Measurements from ENCODE around the gene IGFBP6. TPM values are rescaled to one million over a fixed set of nuclear protein-coding genes. Genes with fewer than 3 reads are reported as not detected.

The IGFBP6 gene
- total RNA-seq, 3 donors from 2014 or later (not counting 1 experiment from before 2014, with no cell fraction given): 0.61 TPM; not detected in 2

GRCh38 chr12:53051881-53052412 lies 45.5 kb upstream of the IGFBP6 start:
- Histone ChIP-seq H3K36me3 (ENCODE audit: control insufficient read depth, insufficient read depth, low read length) (no peaks in the 10 kb centered on the region), H3K9me3 (ENCODE audit: control insufficient read depth, insufficient read depth, low read length) (no peaks in the 10 kb centered on the region), H3K27ac (ENCODE audit: low read length) (no peak overlapping the region), H3K4me3 (ENCODE audit: low read length) (no peak overlapping the region), H3K27me3 (ENCODE audit: control insufficient read depth, insufficient read depth, low read length) (no peaks in the 10 kb centered on the region), H3K4me1 (ENCODE audit: control insufficient read depth, insufficient read depth, low read length) (peaks cover 32% of the 10 kb centered on the region)
- no peaks in the 10 kb centered on the region for H3K36me3 Mint-ChIP-seq
- intact Hi-C loops (cut with micrococcal nuclease): no loop called here
- no peak overlapping the region for H3K4me3 Mint-ChIP-seq
- DNase-seq (no peak), ATAC-seq (no peak)
- H3K27ac Mint-ChIP-seq: peak overlapping the region in 1 of 2 donors; percentile 15
- 89% methylated on average over 7 of the region's 7 CpGs for WGBS (ENCODE audit: insufficient coverage)
- peaks cover 19 to 21% of the 10 kb centered on the region in 2 donors for H3K4me1 Mint-ChIP-seq
- no peaks in the 10 kb centered on the region for H3K9me3 Mint-ChIP-seq
- TF ChIP-seq CTCF (IDR thresholded peaks at IDR 0.05): no peak
- no peaks in the 10 kb centered on the region for H3K27me3 Mint-ChIP-seq (ENCODE audit: low read depth in 2 of 2)

GRCh38 chr12:53052419-53053217 lies 44.8 kb upstream of the IGFBP6 start:
- H3K27me3 Mint-ChIP-seq (ENCODE audit: low read depth in 2 of 2): no peaks in the 10 kb centered on the region
- no peaks in the 10 kb centered on the region for H3K36me3 ChIP-seq (ENCODE audit: control insufficient read depth, insufficient read depth, low read length)
- peaks cover 31% of the 10 kb centered on the region for H3K4me1 ChIP-seq (ENCODE audit: control insufficient read depth, insufficient read depth, low read length)
- H3K27ac Mint-ChIP-seq: peak overlapping the region in 1 of 2 donors; percentile 15
- no peak for TF ChIP-seq CTCF (IDR thresholded peaks at IDR 0.05)
- H3K27ac ChIP-seq (ENCODE audit: low read length): no peak overlapping the region
- H3K9me3 Mint-ChIP-seq: no peaks in the 10 kb centered on the region
- no peak overlapping the region for H3K4me3 ChIP-seq (ENCODE audit: low read length)
- H3K9me3 ChIP-seq (ENCODE audit: control insufficient read depth, insufficient read depth, low read length): no peaks in the 10 kb centered on the region
- DNase-seq: no peak
- WGBS (ENCODE audit: insufficient coverage): 77% methylated on average over 8 of the region's 11 CpGs
- peaks cover 18 to 21% of the 10 kb centered on the region in 2 donors for H3K4me1 Mint-ChIP-seq
- no peaks in the 10 kb centered on the region for H3K27me3 ChIP-seq (ENCODE audit: control insufficient read depth, insufficient read depth, low read length)
- no peaks in the 10 kb centered on the region for H3K36me3 Mint-ChIP-seq
- no peak overlapping the region for H3K4me3 Mint-ChIP-seq
- intact Hi-C loops (cut with micrococcal nuclease): no loop called here
- no peak for ATAC-seq

DNA sequence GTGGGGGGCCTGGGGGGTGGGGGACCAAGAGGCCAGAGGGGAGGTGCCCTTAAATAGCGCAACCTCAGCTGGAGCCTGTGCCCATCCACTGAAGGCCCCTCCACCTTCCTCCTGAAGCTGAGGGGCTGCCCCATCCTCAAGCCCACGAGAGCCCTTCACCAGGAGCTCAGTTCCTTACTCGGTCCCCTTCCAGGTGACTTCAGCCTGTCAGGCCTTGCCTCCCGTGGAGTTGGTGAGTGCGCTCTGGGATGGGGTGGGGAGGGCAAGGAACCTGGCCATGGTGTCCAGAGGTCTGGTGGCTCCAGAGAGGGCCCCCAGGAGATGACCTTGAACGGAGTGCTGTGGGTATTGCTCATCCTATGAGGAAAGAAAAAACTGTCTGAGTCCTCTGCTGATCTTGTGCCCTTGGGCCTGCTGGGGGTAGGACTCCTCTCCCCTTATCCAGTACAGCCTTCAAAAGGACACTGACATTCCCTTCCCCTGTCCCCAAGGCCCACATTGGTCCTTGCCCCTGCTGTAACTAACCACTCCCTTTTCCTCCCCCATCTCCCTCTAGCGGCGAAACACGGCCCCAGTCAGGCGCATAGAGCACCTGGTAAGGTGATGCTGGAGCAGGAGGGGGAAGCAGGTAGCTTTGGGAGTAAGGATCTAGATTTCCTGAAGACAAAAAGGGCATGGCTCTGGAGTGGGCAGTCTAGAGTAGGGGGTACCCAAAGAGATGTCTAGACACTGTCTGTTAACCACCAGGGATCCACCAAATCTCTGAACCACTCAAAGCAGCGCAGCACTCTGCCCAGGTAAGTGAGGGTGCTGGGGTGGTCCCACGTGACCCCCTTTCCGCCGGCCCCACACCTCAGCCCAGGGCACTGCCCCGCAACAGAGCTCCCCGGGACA lies 44.0 kb upstream of the IGFBP6 start:
- peak overlapping the region; percentile 95 for H3K4me3 ChIP-seq (ENCODE audit: low read length)
- peak overlapping the region; percentile 18 for H3K27ac ChIP-seq (ENCODE audit: low read length)
- peak overlapping the region; percentile 80 to 93 for H3K27ac Mint-ChIP-seq
- H3K4me1 Mint-ChIP-seq: peaks cover 18 to 21% of the 10 kb centered on the region in 2 donors
- intact Hi-C loops (cut with micrococcal nuclease): no loop called here
- H3K9me3 Mint-ChIP-seq: no peaks in the 10 kb centered on the region
- ATAC-seq (peak; percentile 8 to 20 (median 14)), DNase-seq (peak; percentile 34 to 78)
- H3K9me3 ChIP-seq (ENCODE audit: control insufficient read depth, insufficient read depth, low read length): no peaks in the 10 kb centered on the region
- H3K4me3 Mint-ChIP-seq: peak overlapping the region; percentile 94
- H3K4me1 ChIP-seq (ENCODE audit: control insufficient read depth, insufficient read depth, low read length): peaks cover 26% of the 10 kb centered on the region
- H3K27me3 Mint-ChIP-seq (ENCODE audit: low read depth in 2 of 2): no peaks in the 10 kb centered on the region
- 41% methylated on average over 16 of the region's 16 CpGs for WGBS (ENCODE audit: insufficient coverage)
- H3K36me3 Mint-ChIP-seq: no peaks in the 10 kb centered on the region
- peak; percentile 70 for TF ChIP-seq CTCF (IDR thresholded peaks at IDR 0.05)
- no peaks in the 10 kb centered on the region for H3K36me3 ChIP-seq (ENCODE audit: control insufficient read depth, insufficient read depth, low read length)
- H3K27me3 ChIP-seq (ENCODE audit: control insufficient read depth, insufficient read depth, low read length): no peaks in the 10 kb centered on the region
